ENCODE results near the gene SEC11C.
A peak's percentile ranks its signal among the peaks of the same experiment; 100 is the strongest.
"Not testable (repeated sequence)": the region's sequence is repeated elsewhere in the genome, so short reads cannot be mapped to it uniquely, and the experiment has no call there.

Gene SEC11C

DNA sequence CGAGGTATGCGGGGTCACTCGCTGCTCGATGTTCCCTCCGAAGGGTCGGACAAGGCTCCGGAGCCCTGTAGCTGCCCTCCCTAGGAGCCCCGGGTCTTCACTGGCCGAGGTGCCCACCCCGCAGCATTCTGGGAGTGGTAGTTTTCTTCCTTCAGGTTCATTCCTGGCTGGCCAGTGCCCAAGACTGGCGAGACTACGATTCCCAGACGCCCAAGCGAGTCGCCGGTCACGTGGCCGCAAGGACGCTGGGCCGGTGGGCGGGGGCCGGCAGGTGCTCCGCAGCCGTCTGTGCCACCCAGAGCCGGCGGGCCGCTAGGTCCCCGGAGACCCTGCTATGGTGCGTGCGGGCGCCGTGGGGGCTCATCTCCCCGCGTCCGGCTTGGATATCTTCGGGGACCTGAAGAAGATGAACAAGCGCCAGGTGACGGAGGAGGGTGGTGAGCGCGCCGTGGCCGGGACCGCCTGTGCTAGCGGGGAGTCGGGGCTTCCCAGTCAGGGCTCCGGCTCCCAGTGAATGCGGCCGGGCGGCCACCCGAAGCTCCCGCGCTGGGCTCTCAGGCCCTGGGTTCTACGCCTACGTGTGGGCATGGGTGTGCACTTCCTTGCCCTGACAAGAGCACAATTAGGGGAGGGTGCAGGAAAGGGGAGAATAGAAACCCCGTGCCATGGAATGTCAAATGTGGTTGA lies at the start of gene SEC11C:
Gene SEC11C, plus strand, starts transcription at position 270 of the 687 bp plus-strand sequence. Its CDS starts 65 bp downstream, at position 335.
- peak; percentile 91 for DNase-seq (ENCODE audit: low read depth, low spot score)

GRCh38 chr18:59090966-59091603 lies 48.6 kb upstream of the SEC11C start:
- DNase-seq (ENCODE audit: low read depth, low spot score): no peak

GRCh38 chr18:59093668-59094067 lies 46.0 kb upstream of the SEC11C start:
- DNase-seq (ENCODE audit: low read depth, low spot score): no peak

GRCh38 chr18:59094569-59094968 lies 45.1 kb upstream of the SEC11C start:
- no peak for DNase-seq (ENCODE audit: low read depth, low spot score)

DNA sequence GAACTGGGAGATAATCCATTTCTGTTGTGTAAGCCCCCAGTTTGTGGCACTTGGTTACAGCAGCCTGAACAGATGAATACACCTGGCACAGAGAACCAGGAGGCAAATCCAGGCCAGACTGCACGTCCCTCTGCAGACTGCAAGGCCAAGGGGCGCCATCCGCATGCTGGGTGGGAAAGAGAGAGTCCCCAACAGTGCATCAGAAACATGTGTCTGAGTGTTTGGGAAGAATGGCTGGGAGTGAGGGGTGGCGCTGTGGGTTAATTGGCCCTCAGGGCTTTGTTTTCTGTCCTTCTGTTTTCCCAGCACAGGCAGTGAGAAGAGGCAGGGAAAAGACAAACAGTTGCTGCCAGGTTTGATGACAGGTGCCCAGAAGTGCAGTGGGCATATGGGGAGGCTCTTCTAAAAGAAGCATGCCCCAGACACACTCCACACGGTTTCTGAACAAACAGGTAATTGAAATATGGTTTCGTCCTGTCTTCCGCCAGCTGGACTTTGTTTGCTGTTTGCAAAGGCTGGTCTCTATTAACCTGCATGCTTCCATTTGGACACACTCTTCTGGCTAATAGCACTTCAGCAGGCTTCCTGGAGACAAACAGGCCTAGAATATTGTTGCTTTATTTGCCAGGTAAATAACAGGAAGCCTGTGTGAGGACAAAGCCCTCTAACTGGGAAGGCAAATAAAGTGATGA lies 43.4 kb upstream of the SEC11C start:
- DNase-seq (ENCODE audit: low read depth, low spot score): no peak

- no peak for DNase-seq (ENCODE audit: low read depth, low spot score)
Measured at GRCh38 chr18:59101830-59102414, 37.8 kb upstream of the SEC11C start.

GRCh38 chr18:59109375-59109774 lies 30.3 kb upstream of the SEC11C start:
- no peak for DNase-seq (ENCODE audit: low read depth, low spot score)

GRCh38 chr18:59114160-59114559 lies 25.5 kb upstream of the SEC11C start:
- DNase-seq (ENCODE audit: low read depth, low spot score): no peak

DNA sequence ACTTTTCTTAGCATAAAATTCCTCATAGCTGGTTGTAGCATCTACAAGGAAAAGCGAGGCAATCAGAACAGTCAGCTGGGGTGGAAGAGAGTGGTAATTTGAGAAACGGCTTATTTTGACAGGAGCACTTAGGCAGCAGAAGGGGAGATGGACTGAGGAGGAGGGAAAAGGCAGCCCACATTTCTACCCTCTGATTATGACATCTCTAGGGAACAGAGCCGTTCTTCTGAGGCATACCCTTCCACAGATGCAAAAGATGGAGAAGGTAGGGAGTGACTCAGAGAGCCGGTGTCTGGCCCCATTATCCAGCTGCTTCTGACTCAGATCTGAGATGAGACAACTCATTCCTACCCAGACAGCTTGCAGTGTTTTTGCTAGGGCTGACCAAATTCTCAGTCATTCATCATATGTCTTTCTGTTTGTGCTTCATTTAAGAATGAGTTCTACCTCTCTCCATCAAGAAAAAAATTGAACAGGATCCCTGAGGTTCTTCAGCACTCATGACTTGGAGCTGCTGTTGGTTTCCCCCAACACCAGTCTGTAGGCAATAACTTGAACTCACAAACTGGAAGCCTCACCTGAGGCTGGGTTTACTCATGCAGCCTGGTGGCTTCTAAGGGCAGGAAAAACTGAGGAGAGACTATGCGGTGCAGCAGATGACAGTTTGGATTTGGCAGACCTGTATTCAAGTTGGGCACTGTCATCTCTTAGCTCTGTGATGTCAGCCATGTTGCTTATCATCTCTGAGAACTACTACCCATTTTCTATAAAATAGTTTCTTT lies 15.9 kb upstream of the SEC11C start:
- DNase-seq (ENCODE audit: low read depth, low spot score): no peak

DNA sequence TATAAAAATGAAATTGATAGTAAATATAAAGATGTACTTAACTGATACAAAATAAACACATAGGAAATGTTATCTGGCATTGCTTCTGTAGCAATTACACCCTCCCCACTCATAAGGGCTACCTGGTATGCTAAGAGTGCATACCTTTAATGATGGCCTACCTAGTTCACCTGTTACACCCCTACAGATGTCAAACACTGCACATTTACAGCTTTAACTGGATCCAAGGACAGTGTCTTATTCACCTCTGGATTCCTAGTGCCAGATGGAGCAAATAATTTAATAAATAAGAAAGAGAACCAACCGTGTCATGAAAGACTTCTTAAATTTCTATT lies 15.3 kb upstream of the SEC11C start:
- no peak for DNase-seq (ENCODE audit: low read depth, low spot score)

DNA sequence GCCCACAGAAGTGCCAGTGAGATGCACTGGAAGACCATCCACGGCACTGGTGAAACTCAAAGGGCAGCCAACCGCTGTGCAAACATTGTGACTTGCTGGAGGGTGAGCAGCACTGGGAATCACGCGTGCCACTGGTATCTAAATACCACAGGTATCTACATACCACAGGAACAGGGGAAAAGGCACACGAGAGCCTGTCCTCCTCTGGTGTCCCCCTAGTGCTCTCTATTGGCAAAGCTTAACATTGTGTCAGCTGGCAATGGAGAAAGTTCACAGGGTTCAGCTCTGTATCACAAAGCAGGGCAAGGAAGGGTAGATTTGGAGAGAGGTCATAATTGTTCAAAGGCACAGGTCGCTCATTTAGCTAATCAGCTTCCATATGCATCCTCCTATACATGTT lies 12.6 kb upstream of the SEC11C start:
- DNase-seq (ENCODE audit: low read depth, low spot score): no peak

DNA sequence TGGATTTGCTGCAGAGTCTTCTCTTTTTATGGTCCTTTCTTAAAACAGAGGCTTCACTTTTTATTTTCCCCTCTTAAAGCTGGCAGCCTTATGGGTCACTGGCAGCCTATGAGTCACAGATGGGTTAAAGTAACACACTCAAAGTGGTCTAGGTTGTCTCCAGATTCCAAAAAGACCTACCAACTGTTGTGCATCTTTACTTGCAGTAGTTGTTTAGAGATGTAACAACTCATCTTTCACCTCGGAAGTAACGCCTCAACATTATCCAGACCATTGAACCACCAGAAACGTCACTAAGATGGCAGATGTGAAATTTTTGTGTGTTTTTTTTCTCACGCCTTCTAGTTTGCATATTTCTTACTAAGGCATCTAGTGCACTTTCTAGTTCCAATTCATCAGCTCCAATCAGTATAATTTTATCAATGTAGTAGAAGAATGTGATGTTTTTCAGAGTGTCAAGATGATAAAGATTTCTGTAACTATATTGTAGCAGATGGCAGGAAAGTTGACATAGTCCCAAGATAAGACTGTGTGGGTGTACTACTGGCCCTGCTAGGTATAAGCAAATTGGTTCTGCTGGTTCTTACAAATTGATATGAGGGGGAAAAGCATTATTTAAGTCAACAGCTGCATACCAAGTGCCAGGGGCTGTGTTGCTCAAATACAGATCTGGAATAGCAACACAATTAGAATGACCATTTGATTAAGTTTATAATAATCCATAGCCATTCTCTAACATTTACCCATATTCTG lies 9.6 kb upstream of the SEC11C start:
- DNase-seq (ENCODE audit: low read depth, low spot score): no peak

DNA sequence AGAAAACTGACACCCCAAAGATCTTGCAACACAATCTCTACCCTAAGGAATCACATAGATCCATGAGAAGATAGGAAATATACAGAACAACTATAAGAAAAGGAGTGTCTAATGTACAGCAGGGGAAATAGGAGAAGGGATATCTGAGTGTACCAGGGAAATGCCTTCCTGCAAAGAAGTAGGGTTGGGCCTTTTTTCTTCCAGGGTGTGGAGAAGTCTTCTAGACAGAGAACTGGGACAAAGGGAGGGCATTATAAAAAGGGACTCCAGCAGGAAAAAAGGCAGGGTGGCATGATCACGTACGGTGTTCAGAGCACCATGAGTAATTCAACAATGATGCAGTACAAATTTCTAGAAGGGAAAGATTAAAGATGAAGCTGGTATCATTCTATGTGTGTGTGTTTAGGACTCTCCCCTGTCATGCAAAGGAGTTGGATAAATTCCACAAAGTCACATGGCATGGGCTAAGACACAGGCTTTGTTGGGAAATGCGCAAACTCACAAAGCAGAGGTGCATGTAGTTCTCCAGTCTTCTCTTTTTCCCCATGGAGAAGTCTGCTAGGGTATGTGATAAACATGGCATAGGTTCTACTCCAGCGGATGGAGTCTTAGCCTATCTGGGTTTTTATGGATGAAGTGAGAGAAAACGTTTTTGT lies 6.7 kb upstream of the SEC11C start:
- no peak for DNase-seq (ENCODE audit: low read depth, low spot score)

GRCh38 chr18:59139291-59139614 lies 431 bp upstream of the SEC11C start:
- peak; percentile 82 for DNase-seq (ENCODE audit: low read depth, low spot score)

DNA sequence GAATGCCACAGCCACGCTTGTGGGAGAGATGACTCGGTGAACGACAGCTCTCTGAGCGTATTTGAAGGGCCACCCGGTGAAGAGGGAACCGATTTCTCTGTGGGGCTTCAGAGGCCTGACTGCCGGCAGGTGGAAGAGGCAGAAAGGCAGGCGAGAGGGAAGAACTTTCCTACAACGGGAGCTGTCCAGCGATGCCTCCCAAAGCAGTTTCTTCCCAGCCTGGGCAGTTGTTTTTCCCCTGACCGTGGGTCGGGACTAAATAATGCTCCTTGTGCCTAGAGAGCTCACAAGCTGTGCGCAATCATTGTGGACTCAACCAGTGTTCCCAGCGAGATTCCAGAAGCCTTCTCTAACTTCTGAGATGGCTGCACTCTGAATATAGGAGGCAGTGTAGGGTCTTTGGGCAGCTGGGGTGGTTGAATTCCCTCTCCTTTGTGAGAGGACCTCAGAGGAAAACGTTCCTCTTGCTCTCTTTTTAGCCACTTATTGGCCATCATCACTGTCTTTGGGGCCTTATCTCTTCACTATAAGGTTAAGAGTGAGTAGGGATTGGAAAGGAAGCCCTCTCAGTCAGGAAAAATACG lies 710 bp downstream of the SEC11C start:
- no peak for DNase-seq (ENCODE audit: low read depth, low spot score)

- no peak for DNase-seq (ENCODE audit: low read depth, low spot score)
Measured at GRCh38 chr18:59141294-59142068, 1.8 kb downstream of the SEC11C start.

DNA sequence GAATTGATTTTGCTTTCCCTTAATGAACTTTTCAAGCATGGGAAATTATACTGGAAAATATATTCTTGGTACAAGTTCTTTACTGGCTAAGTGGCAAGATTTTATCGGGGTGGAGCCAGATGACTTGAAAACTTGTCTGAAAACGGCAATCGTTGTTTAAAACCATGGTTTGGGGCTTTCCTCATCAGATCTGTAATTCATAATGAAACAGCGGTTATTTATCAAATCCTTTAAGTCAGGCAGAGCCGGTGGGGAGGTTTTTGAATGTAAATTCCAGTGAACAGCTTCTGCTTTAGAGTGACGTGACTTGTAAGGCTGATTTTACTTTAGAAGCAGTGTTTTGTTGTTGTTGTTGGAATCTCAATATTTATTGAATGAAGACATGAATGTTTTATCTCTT lies 2.6 kb downstream of the SEC11C start:
- DNase-seq (ENCODE audit: low read depth, low spot score): no peak

DNA sequence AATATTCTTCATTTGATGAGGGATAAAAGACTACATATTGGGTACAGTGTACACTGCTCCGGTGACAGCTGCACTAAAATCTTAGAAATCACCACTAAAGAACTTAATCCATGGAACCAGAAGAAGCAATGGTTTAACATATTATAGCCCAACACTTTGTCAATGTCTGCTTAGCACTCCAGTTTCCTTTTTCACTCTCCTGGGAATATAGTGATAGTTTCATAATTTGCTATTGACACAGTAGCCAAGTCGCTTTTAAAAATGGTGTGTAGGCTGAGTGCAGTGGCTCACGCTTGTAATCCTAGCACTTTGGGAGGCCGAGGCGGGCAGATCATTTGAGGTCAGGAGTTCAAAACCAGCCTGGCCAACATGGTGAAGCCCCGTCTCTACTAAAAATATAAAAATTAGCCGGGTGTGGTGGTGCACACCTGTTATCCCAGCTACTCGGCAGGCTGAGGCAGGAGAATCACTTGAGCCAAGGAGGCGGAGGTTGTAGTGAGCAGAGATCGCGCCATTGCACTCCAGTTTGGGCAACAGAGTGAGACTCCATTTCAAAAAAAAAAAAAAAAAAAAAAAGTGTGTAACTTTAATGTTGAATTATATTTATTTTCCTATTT lies 3.2 kb downstream of the SEC11C start:
- DNase-seq (ENCODE audit: low read depth, low spot score): not testable (repeated sequence)

GRCh38 chr18:59143441-59143840 lies 3.8 kb downstream of the SEC11C start:
- no peak for DNase-seq (ENCODE audit: low read depth, low spot score)
